ENCODE data around the gene CHRDL2.

Gene CHRDL2

GRCh38 chr11:74726547-74727182 lies 4.6 kb downstream of the CHRDL2 start:
- peak; percentile 83 for DNase-seq (ENCODE audit: low spot score)
- ChIA-PET POLR2A (ENCODE audit: low non-redundant PET) (no interaction called here), CTCF (interaction anchor here (0.5 to 1.9 kb wide), 18 partner anchors 9 to 430 kb away, joined by 3 to 9 read pairs (median 3); no protein-coding TSS in a partner anchor)
- TF ChIP-seq, protein P1, sequence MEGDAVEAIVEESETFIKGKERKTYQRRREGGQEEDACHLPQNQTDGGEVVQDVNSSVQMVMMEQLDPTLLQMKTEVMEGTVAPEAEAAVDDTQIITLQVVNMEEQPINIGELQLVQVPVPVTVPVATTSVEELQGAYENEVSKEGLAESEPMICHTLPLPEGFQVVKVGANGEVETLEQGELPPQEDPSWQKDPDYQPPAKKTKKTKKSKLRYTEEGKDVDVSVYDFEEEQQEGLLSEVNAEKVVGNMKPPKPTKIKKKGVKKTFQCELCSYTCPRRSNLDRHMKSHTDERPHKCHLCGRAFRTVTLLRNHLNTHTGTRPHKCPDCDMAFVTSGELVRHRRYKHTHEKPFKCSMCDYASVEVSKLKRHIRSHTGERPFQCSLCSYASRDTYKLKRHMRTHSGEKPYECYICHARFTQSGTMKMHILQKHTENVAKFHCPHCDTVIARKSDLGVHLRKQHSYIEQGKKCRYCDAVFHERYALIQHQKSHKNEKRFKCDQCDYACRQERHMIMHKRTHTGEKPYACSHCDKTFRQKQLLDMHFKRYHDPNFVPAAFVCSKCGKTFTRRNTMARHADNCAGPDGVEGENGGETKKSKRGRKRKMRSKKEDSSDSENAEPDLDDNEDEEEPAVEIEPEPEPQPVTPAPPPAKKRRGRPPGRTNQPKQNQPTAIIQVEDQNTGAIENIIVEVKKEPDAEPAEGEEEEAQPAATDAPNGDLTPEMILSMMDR (conservative IDR thresholded peaks at IDR 0.05; ENCODE audit: low read depth): peak; percentile 93
- no peak overlapping the region for H3K27ac ChIP-seq

GRCh38 chr11:74725701-74726100 lies 5.5 kb downstream of the CHRDL2 start:
- TF ChIP-seq, protein P1 (conservative IDR thresholded peaks at IDR 0.05; ENCODE audit: low read depth): no peak
- no peak overlapping the region for H3K27ac ChIP-seq
- ChIA-PET CTCF (interaction anchor here (1.0 to 1.9 kb wide), 5 partner anchors 8 to 114 kb away, joined by 3 to 9 read pairs (median 7); no protein-coding TSS in a partner anchor), POLR2A (ENCODE audit: low non-redundant PET) (interaction anchor here (0.6 kb wide), 1 partner anchor 255 kb away, joined by 4 read pairs; no protein-coding TSS in a partner anchor)
- no peak for DNase-seq (ENCODE audit: low spot score)

DNA sequence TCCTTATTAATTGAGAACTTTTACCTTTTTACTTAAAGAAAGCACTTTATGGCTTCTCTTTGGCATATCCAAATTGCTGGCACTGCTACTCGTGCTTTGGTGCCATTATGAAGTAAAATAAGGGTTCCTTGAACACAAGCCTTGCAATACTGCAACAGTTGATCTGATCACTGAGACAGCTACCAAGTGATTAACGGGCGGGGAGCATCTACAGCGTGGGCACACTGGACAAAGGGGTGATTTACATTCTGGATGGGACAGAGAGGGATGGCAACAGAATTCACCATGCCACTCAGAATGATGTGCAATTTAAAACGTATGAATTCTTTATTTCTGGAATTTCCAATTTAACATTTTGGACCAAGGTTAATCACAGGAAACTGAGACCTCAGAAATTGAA lies 7.7 kb downstream of the CHRDL2 start:
- no peak overlapping the region for H3K27ac ChIP-seq
- DNase-seq (ENCODE audit: low spot score): no peak
- ChIA-PET POLR2A (ENCODE audit: low non-redundant PET) (no interaction called here), CTCF (interaction anchor here (0.5 to 0.6 kb wide), 2 partner anchors 84 to 206 kb away, joined by 4 to 5 read pairs; no protein-coding TSS in a partner anchor)
- TF ChIP-seq, protein P1 (conservative IDR thresholded peaks at IDR 0.05; ENCODE audit: low read depth): no peak

DNA sequence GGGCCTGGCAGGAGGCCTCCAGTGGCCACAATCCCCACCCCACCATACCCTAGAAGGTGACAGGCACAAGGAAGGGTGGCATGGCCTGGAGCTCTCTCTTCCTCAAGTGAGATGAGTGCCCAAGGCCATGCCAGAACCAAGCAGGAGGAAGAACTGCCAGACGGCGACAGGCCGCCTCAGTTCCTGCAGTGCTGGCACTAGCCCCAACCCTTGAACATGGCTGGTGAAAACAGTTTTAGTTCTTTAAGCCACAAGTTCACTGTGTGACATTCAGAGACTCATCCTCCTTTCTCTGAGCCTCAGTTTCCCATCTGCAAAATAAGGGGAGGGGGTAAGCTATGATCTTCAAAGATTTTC lies 9.8 kb downstream of the CHRDL2 start:
- TF ChIP-seq, protein P1 (conservative IDR thresholded peaks at IDR 0.05; ENCODE audit: low read depth): no peak
- H3K27ac ChIP-seq: no peak overlapping the region
- CTCF ChIA-PET: interaction anchor here (0.5 to 0.6 kb wide), 2 partner anchors 11 to 163 kb away, joined by 3 to 4 read pairs; no protein-coding TSS in a partner anchor
- no peak for DNase-seq (ENCODE audit: low spot score)
- POLR2A ChIA-PET (ENCODE audit: low non-redundant PET): no interaction called here

GRCh38 chr11:74720596-74721478 lies 10.4 kb downstream of the CHRDL2 start:
- TF ChIP-seq, protein P1 (conservative IDR thresholded peaks at IDR 0.05; ENCODE audit: low read depth): no peak
- no peak overlapping the region for H3K27ac ChIP-seq
- ChIA-PET CTCF (interaction anchor here (0.5 to 0.6 kb wide), 3 partner anchors 10 to 163 kb away, joined by 3 to 4 read pairs (median 3); no protein-coding TSS in a partner anchor), POLR2A (ENCODE audit: low non-redundant PET) (no interaction called here)
- no peak for DNase-seq (ENCODE audit: low spot score)

DNA sequence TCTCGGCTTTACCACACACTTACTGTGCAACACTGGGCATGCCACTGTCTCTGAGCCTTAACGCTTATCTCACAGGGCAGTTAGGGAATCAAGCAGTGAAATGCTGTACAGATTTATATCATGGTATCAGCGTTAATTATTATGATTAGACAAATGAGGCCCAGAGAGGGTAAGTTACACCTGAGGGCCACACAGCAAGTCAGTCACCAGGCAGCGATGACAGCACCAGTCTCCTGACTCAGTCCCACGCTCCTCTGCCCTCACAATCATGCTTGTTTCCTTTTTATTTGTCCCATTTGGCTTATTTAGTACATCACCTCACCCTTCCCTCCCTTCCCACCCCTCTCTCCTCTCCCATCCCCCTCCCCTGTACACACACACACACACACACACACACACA lies 12.2 kb downstream of the CHRDL2 start:
- H3K27ac ChIP-seq: no peak overlapping the region
- DNase-seq (ENCODE audit: low spot score): no peak
- ChIA-PET POLR2A (ENCODE audit: low non-redundant PET) (no interaction called here), CTCF (interaction anchor here (0.7 kb wide), 1 partner anchor 1306 kb away, joined by 3 read pairs; no protein-coding TSS in a partner anchor)
- TF ChIP-seq, protein P1 (conservative IDR thresholded peaks at IDR 0.05; ENCODE audit: low read depth): no peak
